Heart left ventricle (tissue), 13 donors: ENCODE results near the gene DCLK3.

Experiments used
- CTCF ChIP-seq, 12 donors: fragments of 200-600 bp; sonication (generic) in 4 of 12; IDR thresholded peaks; one replicate each; pipeline versions ENCODE4 v1.5.0 to v1.8.0; 2018 to 2022; ENCODE audit warnings: antibody characterized with exemption in 12 of 12, mild to moderate bottlenecking in 5 of 12
- POLR2A ChIP-seq, 2 donors: fragments of 450-650 bp; IDR thresholded peaks; one replicate each; pipeline ENCODE4 v1.6.1; 2017; ENCODE audit warnings: antibody characterized with exemption in 2 of 2, mild to moderate bottlenecking in 2 of 2, moderate library complexity in 2 of 2
- donor health status: ischemic (EF 13 %, LVEDD 7.1; RV severe dilation, severe dysfunction).
- donor health status: DM: no; HTN: yes; CAD: no.
- donor health status: DM: no; HTN: no; CAD: no.
- donor health status: ischemic (EF 25% LVEDD 6.9; RV normal size, moderate dysfunction).
- donor health status: ischemic (EF 25% LVEDD 5.7; RV mildly dilated, moderate dysfunction).
- donor health status: ischemic (EF 35%, LVEDD 5.7; RV mildly dilated, moderate dysfunction).
- donor health status: nonischemic (EF 11% LVEDD 7.7; RV severe dilation, severe dysfunction).
- donor health status: DM: yes; HTN: yes; CAD: no.
- donor health status: PGD.
- donor health status: ischemic (EF 29% LVEDD 5.4; RV normal size, mild dysfunction).
- donor health status: nonischemic (EF 23%, LVEDD 6.1; RV moderate dilation, normal function).

- TF ChIP-seq CTCF (IDR thresholded peaks at IDR 0.05) (no peak), POLR2A (IDR thresholded peaks at IDR 0.05) (no peak)
These were observed 86.9 kb downstream of the DCLK3 start for GRCh38 chr3:36677331-36678007.
